Stimulated activated CD8-positive, alpha-beta memory T cell treated with anti-CD3 and anti-CD28 coated beads, Interleukin-7, amount 100 ng/mL, for 48 hours (primary cell): Measurements from ENCODE around the gene SYNDIG1L.

ENCODE experiments used
- DNase-seq, 2 donors: peaks; one replicate each; pipeline ENCODE4 v3.0.0-alpha.2; 2020; ENCODE audit warnings: low read depth in 1 of 2; ENCODE audit errors: extremely low read depth in 1 of 2

Gene SYNDIG1L

GRCh38 chr14:74364271-74364880 lies 61.6 kb downstream of the SYNDIG1L start:
- no peak for DNase-seq

GRCh38 chr14:74362361-74362915 lies 63.6 kb downstream of the SYNDIG1L start:
- DNase-seq: peak; percentile 20 to 35

DNA sequence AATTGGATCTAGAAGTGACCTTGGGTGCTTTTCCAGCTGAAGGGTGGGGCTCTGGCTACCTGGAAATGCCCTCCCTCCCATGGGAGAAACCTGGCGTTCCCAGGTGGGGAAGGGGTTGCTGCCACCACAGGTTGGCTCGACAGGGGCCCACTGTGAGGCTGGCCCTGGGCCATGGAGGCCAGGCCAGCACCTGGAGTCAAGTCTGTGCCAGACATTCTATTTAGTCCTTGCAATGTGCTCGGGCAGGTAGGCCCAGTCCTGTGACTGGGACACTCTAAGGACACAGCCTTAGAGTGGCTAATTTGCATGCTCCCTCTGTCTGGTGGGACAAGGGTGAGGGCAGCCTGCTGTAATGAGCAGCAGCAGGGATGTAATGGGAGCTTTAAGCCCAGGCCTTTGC lies 65.8 kb downstream of the SYNDIG1L start:
- DNase-seq: no peak

DNA sequence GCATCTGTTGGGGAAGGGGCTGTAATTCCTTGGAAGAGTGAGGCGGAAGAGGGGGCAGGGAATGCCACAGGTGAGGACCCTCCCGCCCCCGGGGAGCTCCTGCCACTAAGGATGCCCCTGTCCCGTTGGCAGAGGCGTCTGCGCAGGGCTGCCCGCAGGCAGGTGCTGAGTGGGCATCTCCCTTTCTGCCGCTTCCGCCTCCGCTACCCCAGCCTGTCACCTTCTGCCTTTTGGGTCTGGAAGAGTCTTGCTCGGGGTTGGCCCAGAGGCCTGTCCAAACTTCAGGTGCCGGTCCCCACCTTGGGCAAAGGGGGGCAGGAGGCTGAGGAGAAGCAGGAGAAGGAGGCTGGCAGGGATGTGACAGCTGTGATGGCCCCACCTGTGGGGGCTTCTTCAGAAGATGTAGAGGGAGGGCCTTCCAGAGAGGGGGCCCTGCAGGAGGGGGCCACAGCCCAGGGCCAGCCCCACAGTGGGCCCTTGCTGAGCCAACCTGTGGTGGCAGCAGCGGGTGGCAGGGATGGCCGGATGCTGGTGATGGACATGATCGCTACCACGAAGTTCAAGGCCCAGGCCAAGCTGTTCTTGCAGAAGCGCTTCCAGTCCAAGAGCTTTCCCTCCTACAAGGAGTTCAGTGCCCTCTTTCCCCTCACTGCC lies 67.7 kb downstream of the SYNDIG1L start:
- DNase-seq: no peak

GRCh38 chr14:74357585-74357984 lies 68.4 kb downstream of the SYNDIG1L start:
- DNase-seq: no peak

GRCh38 chr14:74356892-74357575 lies 69.0 kb downstream of the SYNDIG1L start:
- DNase-seq: no peak
